WTC11 (cell line): ENCODE data around the gene LORICRIN. TPM values are rescaled to one million over a fixed set of nuclear protein-coding genes. Genes with fewer than 3 reads are reported as not detected.

Source experiments
- ATAC-seq: fragments of 200-7000 bp; cut with Tn5 transposase; 2 replicates; pipeline ENCODE4 v1.10.0; 2021; ENCODE audit warnings: mild to moderate bottlenecking, moderate library complexity
- CTCF ChIA-PET: fragments of 300-600 bp; sonication (Branson Sonifier 250); formaldehyde crosslinking; loops from one replicate; lab custom pipeline; 2021; ENCODE audit warnings: antibody characterized with exemption; lab: Charles Lee
- POLR2A ChIA-PET: fragments of 350-600 bp; sonication (Branson Sonifier 250); formaldehyde crosslinking; loops from one replicate; lab custom pipeline; 2021; ENCODE audit warnings: antibody characterized with exemption; lab: Charles Lee
- DNase-seq: peaks from one replicate; pipeline ENCODE4 v3.0.0; 2021; ENCODE audit warnings: low spot score
- H3K27ac Mint-ChIP-seq: 2 replicates; pipeline ENCODE4 v1.8.0; 2021; ENCODE audit warnings: mixed read lengths
- H3K27me3 Mint-ChIP-seq: 2 replicates; pipeline ENCODE4 v1.8.0; 2021; ENCODE audit warnings: low read depth, mild to moderate bottlenecking, moderate library complexity, mixed read lengths
- H3K36me3 Mint-ChIP-seq: 2 replicates; pipeline ENCODE4 v1.8.0; 2021; ENCODE audit warnings: mixed read lengths
- H3K4me1 Mint-ChIP-seq: 2 replicates; pipeline ENCODE4 v1.8.0; 2022; ENCODE audit warnings: mixed read lengths
- H3K4me3 Mint-ChIP-seq: 2 replicates; pipeline ENCODE4 v1.8.0; 2021; ENCODE audit warnings: mild to moderate bottlenecking, moderate library complexity, mixed read lengths
- H3K9me3 Mint-ChIP-seq: 2 replicates; pipeline ENCODE4 v1.8.0; 2021; ENCODE audit warnings: mixed read lengths
- FOXK1 ChIP-seq: sonication (generic); formaldehyde crosslinking; IDR thresholded peaks from 2 replicates; pipeline ENCODE4 v1.8.0; 2022; ENCODE audit warnings: mild to moderate bottlenecking, moderate library complexity, missing genetic modification reagents
- KAT7 ChIP-seq: sonication (generic); formaldehyde crosslinking; IDR thresholded peaks from 2 replicates; pipeline ENCODE4 v1.8.1; 2023; ENCODE audit warnings: missing genetic modification reagents, mild to moderate bottlenecking, borderline replicate concordance
- MYBL2 ChIP-seq: sonication (generic); formaldehyde crosslinking; IDR thresholded peaks from 2 replicates; pipeline ENCODE4 v1.8.1; 2023; ENCODE audit warnings: mild to moderate bottlenecking, moderate library complexity, missing genetic modification reagents
- NR3C1 ChIP-seq: sonication (generic); formaldehyde crosslinking; conservative IDR thresholded peaks from 2 replicates; pipeline ENCODE4 v1.8.1; 2023; ENCODE audit warnings: low read depth, mild to moderate bottlenecking, missing genetic modification reagents
- RORB ChIP-seq: fragments of 250-450 bp; sonication (Bioruptor Pico); IDR thresholded peaks from 2 replicates; pipeline ENCODE4 v1.9.0; 2021; ENCODE audit warnings: mild to moderate bottlenecking
- ZNF416 ChIP-seq: fragments of 250-450 bp; sonication (Bioruptor Pico); IDR thresholded peaks from 2 replicates; pipeline ENCODE4 v1.9.0; 2021; ENCODE audit warnings: mild to moderate bottlenecking, inconsistent platforms
- ZNF423 ChIP-seq: fragments of 250-450 bp; sonication (Bioruptor Pico); IDR thresholded peaks from 2 replicates; pipeline ENCODE4 v2.1.2; 2022; ENCODE audit warnings: mild to moderate bottlenecking, moderate library complexity
- total RNA-seq: library from RNA; stranded (reverse); gene quantifications from 3 replicates; pipeline ENCODE4 v1.2.3, GENCODE V29; 2021
- TF ChIP-seq, protein P1 (sequence below): fragments of 250-450 bp; sonication (Bioruptor Pico); conservative IDR thresholded peaks from 2 replicates; pipeline ENCODE4 v1.9.0; 2021; ENCODE audit warnings: mild to moderate bottlenecking
- TF ChIP-seq, protein P2 (sequence below): sonication (generic); formaldehyde crosslinking; IDR thresholded peaks from 2 replicates; pipeline ENCODE4 v1.8.0; 2022; ENCODE audit warnings: mild to moderate bottlenecking, missing genetic modification reagents
- TF ChIP-seq, protein P3 (sequence below): sonication (generic); formaldehyde crosslinking; IDR thresholded peaks from 2 replicates; pipeline ENCODE4 v1.8.0; 2022; ENCODE audit warnings: mild to moderate bottlenecking, missing genetic modification reagents
- TF ChIP-seq, protein P4 (sequence below): sonication (generic); formaldehyde crosslinking; IDR thresholded peaks from 2 replicates; pipeline ENCODE4 v1.8.1; 2023; ENCODE audit warnings: mild to moderate bottlenecking, missing genetic modification reagents, borderline replicate concordance
- TF ChIP-seq, protein P5 (sequence below): sonication (generic); formaldehyde crosslinking; IDR thresholded peaks from 2 replicates; pipeline ENCODE4 v1.8.1; 2023; ENCODE audit warnings: mild to moderate bottlenecking, missing genetic modification reagents, moderate library complexity

LORICRIN gene
- total RNA-seq, 1 experiment from 2014 or later: not detected

DNA sequence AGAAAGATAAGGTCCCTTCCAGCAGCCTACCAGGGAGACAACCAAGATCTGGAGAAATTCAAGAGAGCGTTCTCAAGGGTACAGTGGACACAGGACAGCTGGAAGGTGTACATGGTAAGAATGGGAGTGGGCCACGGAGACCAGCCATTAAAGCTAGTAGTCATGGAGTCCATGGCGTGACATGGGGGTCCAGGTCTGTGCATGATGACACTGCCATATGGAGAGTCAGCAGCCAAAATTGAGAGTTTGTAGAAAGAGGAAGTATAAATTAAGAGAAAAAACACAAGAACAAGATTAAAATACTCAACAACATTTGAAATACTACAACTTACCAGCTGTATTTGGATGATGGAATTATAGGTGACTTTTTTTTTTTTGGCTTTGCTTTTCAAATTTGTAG is 7.9 kb upstream of the LORICRIN start (continued):
- TF ChIP-seq, protein P1, sequence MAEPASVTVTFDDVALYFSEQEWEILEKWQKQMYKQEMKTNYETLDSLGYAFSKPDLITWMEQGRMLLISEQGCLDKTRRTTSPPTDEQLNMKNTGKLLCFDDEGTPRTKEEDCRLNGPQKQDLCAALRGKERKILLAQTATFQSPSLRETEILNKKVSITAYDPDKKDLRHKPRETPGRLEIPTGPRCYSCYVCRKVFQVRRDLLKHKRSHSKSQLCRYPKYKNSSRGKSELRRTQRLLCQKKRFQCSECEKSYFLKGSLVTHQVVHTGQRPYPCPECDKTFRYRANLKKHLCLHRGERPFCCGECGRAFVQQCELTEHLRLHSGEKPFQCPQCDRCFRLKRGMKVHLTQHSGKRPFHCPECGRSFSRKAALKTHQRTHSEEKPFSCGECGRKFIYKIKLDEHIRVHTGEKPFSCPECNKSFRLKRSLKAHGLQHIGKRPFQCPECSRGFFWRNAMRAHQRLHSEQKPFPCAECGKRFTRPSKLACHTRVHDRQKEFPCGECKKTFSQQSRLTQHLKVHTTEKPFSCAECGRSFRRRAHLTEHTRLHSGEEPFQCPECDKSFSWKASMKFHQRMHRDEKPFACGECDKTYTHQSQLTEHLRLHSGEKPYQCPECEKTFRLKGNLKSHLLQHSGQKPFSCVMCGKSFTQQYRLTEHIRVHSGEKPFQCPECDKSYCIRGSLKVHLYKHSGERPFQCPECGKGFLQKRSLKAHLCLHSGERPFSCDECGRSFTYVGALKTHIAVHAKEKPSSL: no peak
- TF ChIP-seq, protein P2, sequence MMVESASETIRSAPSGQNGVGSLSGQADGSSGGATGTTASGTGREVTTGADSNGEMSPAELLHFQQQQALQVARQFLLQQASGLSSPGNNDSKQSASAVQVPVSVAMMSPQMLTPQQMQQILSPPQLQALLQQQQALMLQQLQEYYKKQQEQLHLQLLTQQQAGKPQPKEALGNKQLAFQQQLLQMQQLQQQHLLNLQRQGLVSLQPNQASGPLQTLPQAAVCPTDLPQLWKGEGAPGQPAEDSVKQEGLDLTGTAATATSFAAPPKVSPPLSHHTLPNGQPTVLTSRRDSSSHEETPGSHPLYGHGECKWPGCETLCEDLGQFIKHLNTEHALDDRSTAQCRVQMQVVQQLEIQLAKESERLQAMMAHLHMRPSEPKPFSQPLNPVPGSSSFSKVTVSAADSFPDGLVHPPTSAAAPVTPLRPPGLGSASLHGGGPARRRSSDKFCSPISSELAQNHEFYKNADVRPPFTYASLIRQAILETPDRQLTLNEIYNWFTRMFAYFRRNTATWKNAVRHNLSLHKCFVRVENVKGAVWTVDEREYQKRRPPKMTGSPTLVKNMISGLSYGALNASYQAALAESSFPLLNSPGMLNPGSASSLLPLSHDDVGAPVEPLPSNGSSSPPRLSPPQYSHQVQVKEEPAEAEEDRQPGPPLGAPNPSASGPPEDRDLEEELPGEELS (CRISPR knock-in tag): no peak
- no peak for TF ChIP-seq FOXK1 (CRISPR knock-in tag)

DNA sequence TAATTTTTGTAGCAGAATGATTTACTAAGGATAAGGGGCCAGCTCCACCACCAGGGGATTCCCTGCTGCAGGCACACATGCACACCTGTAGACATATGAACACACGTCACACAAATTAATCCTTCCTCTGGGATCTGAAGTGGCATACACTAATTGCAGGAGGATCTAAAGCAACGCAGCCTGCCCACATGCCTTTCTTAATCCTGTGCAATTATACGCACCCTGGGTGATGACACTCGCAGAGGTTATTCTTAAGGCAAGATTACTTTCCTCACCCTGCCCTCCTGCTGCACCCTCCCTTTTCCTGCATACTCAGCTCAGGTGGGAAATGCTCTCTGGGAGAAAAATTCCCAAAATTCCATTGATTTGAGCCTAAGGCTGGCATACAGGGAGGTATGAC is 7.5 kb upstream of the LORICRIN start:
- no peaks in the 10 kb centered on the region for H3K4me1 Mint-ChIP-seq
- no peak overlapping the region for H3K27ac Mint-ChIP-seq
- ChIA-PET CTCF (interaction anchor here (0.6 to 1.5 kb wide), 6 partner anchors 18 to 1315 kb away, joined by 3 read pairs; partner anchors contain the start of gene S100A11), POLR2A (no interaction called here)
- peaks cover 22% of the 10 kb centered on the region for H3K27me3 Mint-ChIP-seq
- no peak for TF ChIP-seq RORB (CRISPR knock-in tag)
- H3K36me3 Mint-ChIP-seq: no peaks in the 10 kb centered on the region
- DNase-seq (no peak), ATAC-seq (no peak)
- no peak overlapping the region for H3K4me3 Mint-ChIP-seq
- no peaks in the 10 kb centered on the region for H3K9me3 Mint-ChIP-seq

DNA sequence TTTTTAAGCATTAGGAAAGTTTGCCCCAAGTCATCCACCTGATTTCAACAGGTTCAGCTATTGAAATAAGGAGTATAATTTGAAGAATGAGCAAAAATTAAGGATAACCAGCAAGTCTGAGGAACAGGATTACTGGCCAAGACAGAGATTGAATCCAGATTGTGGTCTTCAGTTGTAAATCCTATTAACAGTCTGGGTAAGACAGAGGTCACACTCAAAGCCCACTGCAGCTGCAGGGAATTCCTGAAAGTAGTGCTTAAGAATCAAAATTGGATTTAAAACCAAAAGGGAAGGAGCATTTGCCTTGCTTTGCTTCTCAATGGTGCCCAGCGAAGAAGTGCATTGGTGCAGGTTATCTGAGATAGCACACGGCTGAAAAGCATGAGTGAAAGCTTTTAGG is 6.4 kb upstream of the LORICRIN start:
- Mint-ChIP-seq H3K9me3 (no peaks in the 10 kb centered on the region), H3K4me1 (no peaks in the 10 kb centered on the region), H3K36me3 (no peaks in the 10 kb centered on the region), H3K27me3 (peaks cover 24% of the 10 kb centered on the region), H3K27ac (no peak overlapping the region), H3K4me3 (no peak overlapping the region)
- no peak for DNase-seq
- ATAC-seq: no peak
- CTCF ChIA-PET: no interaction called here
- no peak for TF ChIP-seq KAT7 (CRISPR knock-in tag)
- TF ChIP-seq, protein P3, sequence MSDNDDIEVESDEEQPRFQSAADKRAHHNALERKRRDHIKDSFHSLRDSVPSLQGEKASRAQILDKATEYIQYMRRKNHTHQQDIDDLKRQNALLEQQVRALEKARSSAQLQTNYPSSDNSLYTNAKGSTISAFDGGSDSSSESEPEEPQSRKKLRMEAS (CRISPR knock-in tag): no peak
- TF ChIP-seq, protein P4, sequence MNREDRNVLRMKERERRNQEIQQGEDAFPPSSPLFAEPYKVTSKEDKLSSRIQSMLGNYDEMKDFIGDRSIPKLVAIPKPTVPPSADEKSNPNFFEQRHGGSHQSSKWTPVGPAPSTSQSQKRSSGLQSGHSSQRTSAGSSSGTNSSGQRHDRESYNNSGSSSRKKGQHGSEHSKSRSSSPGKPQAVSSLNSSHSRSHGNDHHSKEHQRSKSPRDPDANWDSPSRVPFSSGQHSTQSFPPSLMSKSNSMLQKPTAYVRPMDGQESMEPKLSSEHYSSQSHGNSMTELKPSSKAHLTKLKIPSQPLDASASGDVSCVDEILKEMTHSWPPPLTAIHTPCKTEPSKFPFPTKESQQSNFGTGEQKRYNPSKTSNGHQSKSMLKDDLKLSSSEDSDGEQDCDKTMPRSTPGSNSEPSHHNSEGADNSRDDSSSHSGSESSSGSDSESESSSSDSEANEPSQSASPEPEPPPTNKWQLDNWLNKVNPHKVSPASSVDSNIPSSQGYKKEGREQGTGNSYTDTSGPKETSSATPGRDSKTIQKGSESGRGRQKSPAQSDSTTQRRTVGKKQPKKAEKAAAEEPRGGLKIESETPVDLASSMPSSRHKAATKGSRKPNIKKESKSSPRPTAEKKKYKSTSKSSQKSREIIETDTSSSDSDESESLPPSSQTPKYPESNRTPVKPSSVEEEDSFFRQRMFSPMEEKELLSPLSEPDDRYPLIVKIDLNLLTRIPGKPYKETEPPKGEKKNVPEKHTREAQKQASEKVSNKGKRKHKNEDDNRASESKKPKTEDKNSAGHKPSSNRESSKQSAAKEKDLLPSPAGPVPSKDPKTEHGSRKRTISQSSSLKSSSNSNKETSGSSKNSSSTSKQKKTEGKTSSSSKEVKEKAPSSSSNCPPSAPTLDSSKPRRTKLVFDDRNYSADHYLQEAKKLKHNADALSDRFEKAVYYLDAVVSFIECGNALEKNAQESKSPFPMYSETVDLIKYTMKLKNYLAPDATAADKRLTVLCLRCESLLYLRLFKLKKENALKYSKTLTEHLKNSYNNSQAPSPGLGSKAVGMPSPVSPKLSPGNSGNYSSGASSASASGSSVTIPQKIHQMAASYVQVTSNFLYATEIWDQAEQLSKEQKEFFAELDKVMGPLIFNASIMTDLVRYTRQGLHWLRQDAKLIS (CRISPR knock-in tag): no peak
- TF ChIP-seq, protein P2 (CRISPR knock-in tag): no peak
- no peak for TF ChIP-seq ZNF423 (CRISPR knock-in tag)
- TF ChIP-seq MYBL2 (CRISPR knock-in tag): no peak
- TF ChIP-seq ZNF416 (CRISPR knock-in tag): no peak
- no peak for TF ChIP-seq NR3C1 (CRISPR knock-in tag)
- TF ChIP-seq, protein P5, sequence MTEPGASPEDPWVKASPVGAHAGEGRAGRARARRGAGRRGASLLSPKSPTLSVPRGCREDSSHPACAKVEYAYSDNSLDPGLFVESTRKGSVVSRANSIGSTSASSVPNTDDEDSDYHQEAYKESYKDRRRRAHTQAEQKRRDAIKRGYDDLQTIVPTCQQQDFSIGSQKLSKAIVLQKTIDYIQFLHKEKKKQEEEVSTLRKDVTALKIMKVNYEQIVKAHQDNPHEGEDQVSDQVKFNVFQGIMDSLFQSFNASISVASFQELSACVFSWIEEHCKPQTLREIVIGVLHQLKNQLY (CRISPR knock-in tag): no peak
- POLR2A ChIA-PET: no interaction called here
